SK-N-MC (cell line): Measurements from ENCODE around the gene KCNF1.

Experiments
- EZH2 ChIP-seq: fragments of 200-600 bp; sonication (generic); IDR thresholded peaks from one replicate; pipeline ENCODE4 v1.6.1; 2017; ENCODE audit warnings: antibody characterized with exemption
- FOXP2 ChIP-seq: optimal IDR thresholded peaks from 2 replicates; pipeline ENCODE3; 2011; ENCODE audit warnings: mild to moderate bottlenecking, moderate library complexity; ENCODE audit not compliant: insufficient read depth; ENCODE audit errors: extremely low read length, control extremely low read depth
- POLR2AphosphoS5 ChIP-seq: IDR thresholded peaks from 2 replicates; pipeline ENCODE4 v1.6.1; 2012; ENCODE audit warnings: mild to moderate bottlenecking, low read depth, low read length, borderline replicate concordance

GRCh38 chr2:10915731-10916276 is 4.1 kb downstream of the KCNF1 start:
- TF ChIP-seq EZH2 (no peak), POLR2AphosphoS5 (no peak), FOXP2 (no peak)
